Thyroid gland (tissue), 4 donors: ENCODE measurements around the gene SLC35E1. TPM values are rescaled to one million over a fixed set of nuclear protein-coding genes. Genes with fewer than 3 reads are reported as not detected.

Experiments used
- DNase-seq, 2 donors: peaks; one replicate each; pipeline ENCODE4 v3.0.0-alpha.2; 2019
- H3K27ac ChIP-seq, 3 donors: fragments of 200-600 bp; sonication (generic); 1 replicate in 2 of 3; 2 replicates in 1 of 3; pipeline ENCODE4 v1.5.1; 2016 to 2019; ENCODE audit warnings: mild to moderate bottlenecking in 1 of 3, moderate library complexity in 1 of 3
- H3K27me3 ChIP-seq: fragments of 200-600 bp; sonication (generic); one replicate; pipeline ENCODE4 v1.5.1; 2019
- H3K36me3 ChIP-seq, 2 donors: fragments of 200-600 bp; sonication (generic); one replicate each; pipeline ENCODE4 v1.5.1; 2016 to 2019
- H3K4me1 ChIP-seq, 2 donors: fragments of 200-600 bp; sonication (generic); one replicate each; pipeline ENCODE4 v1.5.1; 2017 to 2019
- H3K4me3 ChIP-seq, 3 donors: fragments of 200-600 bp; sonication (generic); replicated peaks in 1 of 3; 1 replicate in 2 of 3; 2 replicates in 1 of 3; pipeline ENCODE4 v1.5.1; 2016; ENCODE audit warnings: mild to moderate bottlenecking in 1 of 3
- H3K9me3 ChIP-seq: fragments of 200-600 bp; sonication (generic); one replicate; pipeline ENCODE4 v1.5.1; 2017
- POLR2A ChIP-seq, 2 donors: fragments of 450-650 bp; IDR thresholded peaks; one replicate each; pipeline ENCODE4 v1.6.1; 2017; ENCODE audit warnings: antibody characterized with exemption in 2 of 2, mild to moderate bottlenecking in 2 of 2, moderate library complexity in 1 of 2
- WGBS, 2 donors: methylation state at CpG; one replicate each; pipeline ENCODE4 v1.1.5; 2017; 5-methylcytosine and 5-hydroxymethylcytosine counted together
- intact Hi-C: fragments of 100-400 bp; cut with DNase I; formaldehyde crosslinking; loops from one replicate; pipeline ENCODE4 v1.15.1; 2023
- small RNA-seq: library from RNA; depleted of rRNA; stranded (forward); fragments of <200 nt; gene quantifications from one replicate; pipeline ENCODE3, GENCODE V24; 2016
- total RNA-seq, 4 donors: library from RNA; depleted of rRNA; stranded (reverse); fragments of >200 nt; gene quantifications; one replicate each; pipeline ENCODE4 v1.2.3, GENCODE V29; 2016
- TF ChIP-seq, protein P1 (sequence below), 6 experiments: fragments of 200-600 bp in 3 of 6; fragments of 450-650 bp in 3 of 6; sonication (generic) in 3 of 6; IDR thresholded peaks; one replicate each; pipeline ENCODE4 v1.5.1; 2016 to 2019; ENCODE audit warnings: antibody characterized with exemption in 6 of 6, mild to moderate bottlenecking in 2 of 6, inconsistent platforms in 1 of 6, moderate library complexity in 1 of 6

The SLC35E1 gene
- total RNA-seq, 4 donors from 2014 or later, result 33.3 to 49.3 (median 38.6) TPM

DNA sequence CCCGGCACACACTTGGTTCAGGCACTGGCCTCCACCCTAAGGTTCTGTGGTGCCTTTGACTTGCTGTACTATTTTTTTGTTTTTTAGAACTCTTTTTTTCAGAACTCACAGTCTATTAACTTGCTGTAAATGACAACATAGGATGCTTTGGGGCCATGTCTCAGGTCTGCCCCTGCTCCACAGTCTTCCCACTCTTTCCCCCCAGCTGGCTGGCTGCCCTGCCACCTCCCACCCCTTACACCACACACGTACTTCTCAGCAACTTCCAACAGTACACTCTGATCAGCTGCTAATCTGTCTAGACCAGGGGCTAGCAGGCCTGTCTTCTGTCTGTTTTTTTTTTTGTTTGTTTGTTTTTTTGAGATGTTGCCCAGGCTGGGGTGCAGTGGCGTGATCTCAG is 67.9 kb downstream of the SLC35E1 start:
- Histone ChIP-seq H3K4me1 (peaks cover 0 to 2% of the 10 kb centered on the region in 2 donors), H3K4me3 (no peak overlapping the region), H3K36me3 (peaks cover 8 to 24% of the 10 kb centered on the region in 2 donors), H3K27me3 (no peaks in the 10 kb centered on the region), H3K27ac (no peak overlapping the region), H3K9me3 (no peaks in the 10 kb centered on the region)
- WGBS, 2 donors, result 94% methylated on average over 3 of the region's 3 CpGs
- intact Hi-C loops, result no loop called here
- TF ChIP-seq POLR2A (IDR thresholded peaks at IDR 0.05), result no peak
- TF ChIP-seq, protein P1, sequence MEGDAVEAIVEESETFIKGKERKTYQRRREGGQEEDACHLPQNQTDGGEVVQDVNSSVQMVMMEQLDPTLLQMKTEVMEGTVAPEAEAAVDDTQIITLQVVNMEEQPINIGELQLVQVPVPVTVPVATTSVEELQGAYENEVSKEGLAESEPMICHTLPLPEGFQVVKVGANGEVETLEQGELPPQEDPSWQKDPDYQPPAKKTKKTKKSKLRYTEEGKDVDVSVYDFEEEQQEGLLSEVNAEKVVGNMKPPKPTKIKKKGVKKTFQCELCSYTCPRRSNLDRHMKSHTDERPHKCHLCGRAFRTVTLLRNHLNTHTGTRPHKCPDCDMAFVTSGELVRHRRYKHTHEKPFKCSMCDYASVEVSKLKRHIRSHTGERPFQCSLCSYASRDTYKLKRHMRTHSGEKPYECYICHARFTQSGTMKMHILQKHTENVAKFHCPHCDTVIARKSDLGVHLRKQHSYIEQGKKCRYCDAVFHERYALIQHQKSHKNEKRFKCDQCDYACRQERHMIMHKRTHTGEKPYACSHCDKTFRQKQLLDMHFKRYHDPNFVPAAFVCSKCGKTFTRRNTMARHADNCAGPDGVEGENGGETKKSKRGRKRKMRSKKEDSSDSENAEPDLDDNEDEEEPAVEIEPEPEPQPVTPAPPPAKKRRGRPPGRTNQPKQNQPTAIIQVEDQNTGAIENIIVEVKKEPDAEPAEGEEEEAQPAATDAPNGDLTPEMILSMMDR (IDR thresholded peaks at IDR 0.05), result no peak
- DNase-seq, result no peak

Small RNA genes lying within 50 kb of the gene (small RNA-seq; reads per million reads assigned to genes)
- gene RN7SL146P, result not detected

Other genes starting within 250 kb of the SLC35E1 start
- 10 to 100 TPM in 3 of 4 donors, 1 to 10 TPM in 1; 9.1 to 15.9 (median 14.0) TPM for gene KLF2, start 247.6 kb downstream of the SLC35E1 start, total RNA-seq
- 10 to 100 TPM; 24.4 to 37.4 (median 28.6) TPM for gene EPS15L1, start 100.4 kb downstream of the SLC35E1 start, total RNA-seq
- gene CALR3, start 76.2 kb downstream of the SLC35E1 start, total RNA-seq, result under 1 TPM in 1 of 4 donors, not detected in 3; 0.58 TPM
- gene C19orf44, start 76.0 kb downstream of the SLC35E1 start, total RNA-seq, result 10 to 100 TPM in 3 of 4 donors, 1 to 10 TPM in 1; 8.6 to 12.0 (median 10.6) TPM
- 10 to 100 TPM in 3 of 4 donors, 1 to 10 TPM in 1; 8.1 to 15.5 (median 11.7) TPM for gene CHERP, start 30.0 kb downstream of the SLC35E1 start, total RNA-seq
- gene MED26, start 55.8 kb upstream of the SLC35E1 start, total RNA-seq, result 10 to 100 TPM in 1 of 4 donors, 1 to 10 TPM in 3; 4.4 to 12.9 (median 8.4) TPM
- gene SMIM7, start 87.7 kb upstream of the SLC35E1 start, total RNA-seq, result 100 to 1,000 TPM in 2 of 4 donors, 10 to 100 TPM in 2; 80.9 to 171 (median 119) TPM
- 1 to 10 TPM; 3.2 to 7.8 (median 5.6) TPM for gene TMEM38A, start 88.7 kb upstream of the SLC35E1 start, total RNA-seq
- gene NWD1, start 147.4 kb upstream of the SLC35E1 start, total RNA-seq, result 1 to 10 TPM in 2 of 4 donors, under 1 TPM in 2; 0.38 to 4.9 (median 1.3) TPM